Gastrocnemius medialis (tissue), 4 donors: ENCODE data around the gene ZNF397.

ENCODE experiments used
- CTCF ChIP-seq, 5 experiments: fragments of 450-650 bp in 3 of 5; fragments of 200-600 bp in 2 of 5; sonication (generic) in 2 of 5; IDR thresholded peaks in 4 of 5; conservative IDR thresholded peaks in 1 of 5; 1 replicate in 4 of 5; 2 replicates in 1 of 5; pipeline ENCODE4 v1.5.1; 2016 to 2019; ENCODE audit warnings: antibody characterized with exemption in 5 of 5, mild to moderate bottlenecking in 3 of 5, moderate library complexity in 3 of 5
- POLR2A ChIP-seq, 2 donors: fragments of 450-650 bp; IDR thresholded peaks; one replicate each; pipeline ENCODE4 v1.6.1; 2017; ENCODE audit warnings: antibody characterized with exemption in 2 of 2, mild to moderate bottlenecking in 2 of 2, moderate library complexity in 2 of 2

GRCh38 chr18:35191698-35192025, 49.2 kb upstream of the ZNF397 start:
- TF ChIP-seq CTCF (IDR thresholded peaks at IDR 0.05 in 4 of 5, conservative IDR thresholded peaks at IDR 0.05 in 1 of 5) (no peak), POLR2A (IDR thresholded peaks at IDR 0.05) (no peak)
